ENCODE data around the gene FBXO45. TPM values are rescaled to one million over a fixed set of nuclear protein-coding genes. Genes with fewer than 3 reads are reported as not detected.
"Not testable (repeated sequence)": the region's sequence is repeated elsewhere in the genome, so short reads cannot be mapped to it uniquely, and the experiment has no call there.

Gene FBXO45
- polyA plus RNA-seq, 1 donor from 2014 or later: 1.8 TPM

DNA sequence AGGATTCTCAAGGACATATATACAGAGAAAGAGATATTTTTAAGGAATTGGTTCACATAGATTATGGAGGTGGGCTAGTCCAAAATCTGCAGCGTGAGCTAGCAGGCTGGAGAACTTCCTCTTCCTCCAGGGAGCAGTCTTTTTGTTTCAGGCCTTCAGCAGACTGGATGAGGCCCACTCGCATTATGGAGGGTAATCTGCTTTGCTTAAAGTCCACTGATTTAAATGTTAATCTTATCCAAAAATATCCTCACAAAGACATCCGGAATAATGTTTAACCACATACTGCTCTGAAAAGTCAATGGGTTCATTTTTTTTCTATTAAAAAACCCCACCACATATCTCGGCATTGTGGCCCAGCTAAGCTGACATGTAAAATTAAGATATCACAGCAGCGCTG, 48.8 kb downstream of the FBXO45 start:
- Mint-ChIP-seq H3K27me3 (no peaks in the 10 kb centered on the region), H3K27ac (no peak overlapping the region), H3K36me3 (no peaks in the 10 kb centered on the region), H3K9me3 (no peaks in the 10 kb centered on the region), H3K4me3 (no peak overlapping the region), H3K4me1 (peaks cover 3 to 14% (median 7%) of the 10 kb centered on the region in 3 donors)

DNA sequence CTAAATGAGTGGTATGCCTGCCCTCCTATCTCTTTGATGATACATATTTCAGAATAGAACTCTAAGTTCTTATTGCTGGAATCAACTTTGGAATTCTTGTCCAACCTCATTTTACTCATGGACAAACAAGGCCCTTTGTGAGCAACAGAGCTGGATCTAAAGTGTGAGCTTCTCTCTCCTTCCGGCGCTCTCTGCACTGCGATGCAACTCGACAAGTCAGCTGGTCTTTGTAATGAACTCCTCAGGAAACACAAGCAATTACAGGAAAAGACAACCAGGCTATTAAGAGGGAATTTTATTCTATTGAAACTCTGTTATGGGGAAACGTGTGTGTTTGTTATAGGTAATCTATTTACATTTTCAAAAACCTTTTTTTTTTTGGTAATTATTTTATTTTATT, 50.8 kb downstream of the FBXO45 start:
- Mint-ChIP-seq H3K27me3 (peaks cover under 1% of the 10 kb centered on the region), H3K27ac (no peak overlapping the region), H3K4me3 (no peak overlapping the region), H3K4me1 (peaks cover 6 to 15% (median 8%) of the 10 kb centered on the region in 3 donors), H3K9me3 (no peaks in the 10 kb centered on the region), H3K36me3 (no peaks in the 10 kb centered on the region)

DNA sequence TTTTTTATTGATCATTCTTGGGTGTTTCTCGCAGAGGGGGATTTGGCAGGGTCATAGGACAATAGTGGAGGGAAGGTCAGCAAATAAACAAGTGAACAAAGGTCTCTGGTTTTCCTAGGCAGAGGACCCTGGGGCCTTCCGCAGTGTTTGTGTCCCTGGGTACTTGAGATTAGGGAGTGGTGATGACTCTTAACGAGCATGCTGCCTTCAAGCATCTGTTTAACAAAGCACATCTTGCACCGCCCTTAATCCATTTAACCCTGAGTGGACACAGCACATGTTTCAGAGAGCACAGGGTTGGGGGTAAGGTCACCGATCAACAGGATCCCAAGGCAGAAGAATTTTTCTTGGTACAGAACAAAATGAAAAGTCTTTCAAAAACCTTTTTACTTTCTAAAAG, 51.2 kb downstream of the FBXO45 start:
- not testable (repeated sequence) for H3K27ac Mint-ChIP-seq, H3K4me3 Mint-ChIP-seq, H3K36me3 Mint-ChIP-seq, H3K9me3 Mint-ChIP-seq, H3K27me3 Mint-ChIP-seq
- H3K4me1 Mint-ChIP-seq: peaks cover 10 to 19% (median 12%) of the 10 kb centered on the region in 3 donors

DNA sequence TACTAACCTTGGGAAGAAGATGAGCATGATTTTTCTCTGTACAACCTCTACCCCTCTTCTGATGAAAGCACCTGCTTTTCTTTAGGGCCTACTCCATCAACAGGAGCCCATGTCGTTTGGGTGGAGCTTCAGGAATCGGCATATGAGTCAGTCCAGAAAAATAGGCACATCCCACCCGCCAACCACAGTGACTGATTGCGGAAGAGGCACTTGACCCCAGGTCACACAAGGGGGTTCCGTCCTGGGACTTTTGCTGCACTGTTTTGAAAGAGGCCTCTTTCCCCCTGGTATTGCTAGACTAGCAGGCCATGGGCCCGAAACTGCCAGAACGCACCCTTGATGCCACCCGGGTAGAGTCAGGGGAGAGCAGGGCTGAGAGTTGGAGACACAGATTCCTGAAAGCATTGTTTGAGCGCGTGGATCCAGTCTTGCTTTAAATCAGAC, 51.7 kb downstream of the FBXO45 start:
- H3K36me3 Mint-ChIP-seq: peaks cover 2% of the 10 kb centered on the region
- H3K4me1 Mint-ChIP-seq: peaks cover 12 to 20% (median 13%) of the 10 kb centered on the region in 3 donors
- H3K27me3 Mint-ChIP-seq: peaks cover 4% of the 10 kb centered on the region
- peak overlapping the region in 1 of 3 donors; percentile 22 for H3K27ac Mint-ChIP-seq
- H3K9me3 Mint-ChIP-seq: no peaks in the 10 kb centered on the region
- no peak overlapping the region for H3K4me3 Mint-ChIP-seq

DNA sequence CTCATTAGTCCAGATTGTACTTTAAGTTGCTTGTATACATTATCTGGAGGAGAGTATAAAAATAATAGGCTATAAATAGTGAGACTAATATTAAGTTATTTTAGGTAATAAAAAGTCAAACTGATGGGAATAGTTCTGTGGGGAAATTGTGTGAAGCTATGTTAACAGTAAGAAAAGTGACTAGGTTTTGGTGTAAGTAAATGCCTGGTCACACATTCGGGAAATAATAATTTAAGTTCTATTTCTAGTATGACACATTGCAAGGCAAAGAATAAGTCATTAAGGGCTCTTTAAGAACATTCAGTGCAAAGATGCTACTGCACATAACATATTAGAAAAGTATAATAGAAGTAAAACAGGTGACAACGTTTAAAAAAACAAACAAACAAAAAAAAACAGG, 52.2 kb downstream of the FBXO45 start:
- Mint-ChIP-seq H3K9me3 (no peaks in the 10 kb centered on the region), H3K36me3 (peaks cover 5% of the 10 kb centered on the region), H3K27ac (peak overlapping the region in 1 of 3 donors; percentile 22), H3K4me1 (peaks cover 13 to 22% (median 14%) of the 10 kb centered on the region in 3 donors), H3K4me3 (no peak overlapping the region), H3K27me3 (peaks cover 4% of the 10 kb centered on the region)

- peak overlapping the region in 1 of 3 donors; percentile 69 for H3K27ac Mint-ChIP-seq
- peaks cover 13 to 20% (median 14%) of the 10 kb centered on the region in 3 donors for H3K4me1 Mint-ChIP-seq
- no peak overlapping the region for H3K4me3 Mint-ChIP-seq
- no peaks in the 10 kb centered on the region for H3K9me3 Mint-ChIP-seq
- H3K36me3 Mint-ChIP-seq: peaks cover 5% of the 10 kb centered on the region
- peaks cover 4% of the 10 kb centered on the region for H3K27me3 Mint-ChIP-seq
Measured at GRCh38 chr3:196621611-196622010, 53.2 kb downstream of the FBXO45 start.

- H3K4me1 Mint-ChIP-seq: peaks cover 13 to 16% (median 14%) of the 10 kb centered on the region in 3 donors
- H3K4me3 Mint-ChIP-seq: peak overlapping the region; percentile 36 to 92 (median 78)
- peaks cover 4% of the 10 kb centered on the region for H3K27me3 Mint-ChIP-seq
- H3K36me3 Mint-ChIP-seq: peaks cover 5% of the 10 kb centered on the region
- H3K27ac Mint-ChIP-seq: peak overlapping the region; percentile 43 to 87 (median 48)
- no peaks in the 10 kb centered on the region for H3K9me3 Mint-ChIP-seq
Measured at GRCh38 chr3:196624067-196624790, 55.8 kb downstream of the FBXO45 start.

GRCh38 chr3:196624907-196625306, 56.4 kb downstream of the FBXO45 start:
- Mint-ChIP-seq H3K36me3 (peaks cover 7% of the 10 kb centered on the region), H3K9me3 (no peaks in the 10 kb centered on the region), H3K4me1 (peaks cover 16 to 20% (median 18%) of the 10 kb centered on the region in 3 donors), H3K4me3 (peak overlapping the region in 2 of 4 donors; percentile 36 to 85), H3K27ac (peak overlapping the region; percentile 43 to 87 (median 48)), H3K27me3 (peaks cover 4% of the 10 kb centered on the region)

GRCh38 chr3:196625331-196625730, 56.9 kb downstream of the FBXO45 start:
- Mint-ChIP-seq H3K27me3 (peaks cover 4% of the 10 kb centered on the region), H3K4me3 (peak overlapping the region in 1 of 4 donors; percentile 33)

GRCh38 chr3:196627918-196628231, 59.4 kb downstream of the FBXO45 start:
- Mint-ChIP-seq H3K9me3 (no peaks in the 10 kb centered on the region), H3K27me3 (peaks cover 4% of the 10 kb centered on the region), H3K27ac (peak overlapping the region in 1 of 3 donors; percentile 27), H3K4me1 (peaks cover 27 to 30% (median 29%) of the 10 kb centered on the region in 3 donors), H3K36me3 (peaks cover 8% of the 10 kb centered on the region), H3K4me3 (no peak overlapping the region)

More at GRCh38 chr3:196625331-196625730, 56.9 kb downstream of the FBXO45 start:
- Mint-ChIP-seq H3K9me3 (no peaks in the 10 kb centered on the region), H3K4me1 (peaks cover 16 to 21% (median 17%) of the 10 kb centered on the region in 3 donors), H3K27ac (no peak overlapping the region), H3K36me3 (peaks cover 8% of the 10 kb centered on the region)

DNA sequence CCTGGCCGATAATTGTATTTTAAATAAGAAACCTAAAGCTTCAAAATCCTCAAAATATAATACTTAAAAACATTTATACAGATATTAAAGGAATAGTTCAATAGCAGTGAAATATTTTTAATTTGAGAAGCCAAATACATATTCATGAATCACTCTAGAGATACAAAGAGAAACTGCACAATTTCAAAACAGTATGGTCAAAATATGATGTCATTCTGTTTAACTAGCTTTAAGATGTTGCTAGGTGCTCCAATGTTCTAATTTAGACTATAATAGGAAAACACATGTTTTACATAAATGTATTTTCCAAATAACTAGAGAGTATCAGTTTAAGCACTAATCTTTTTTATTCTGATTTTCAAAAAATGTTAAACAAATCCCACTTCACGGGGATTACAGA, 60.8 kb downstream of the FBXO45 start:
- Mint-ChIP-seq H3K9me3 (no peaks in the 10 kb centered on the region), H3K27me3 (peaks cover 3% of the 10 kb centered on the region), H3K36me3 (peaks cover 8% of the 10 kb centered on the region), H3K4me1 (peaks cover 35 to 42% (median 37%) of the 10 kb centered on the region in 3 donors), H3K4me3 (peak overlapping the region in 3 of 4 donors; percentile 58 to 87 (median 60)), H3K27ac (peak overlapping the region in 1 of 3 donors; percentile 16)

DNA sequence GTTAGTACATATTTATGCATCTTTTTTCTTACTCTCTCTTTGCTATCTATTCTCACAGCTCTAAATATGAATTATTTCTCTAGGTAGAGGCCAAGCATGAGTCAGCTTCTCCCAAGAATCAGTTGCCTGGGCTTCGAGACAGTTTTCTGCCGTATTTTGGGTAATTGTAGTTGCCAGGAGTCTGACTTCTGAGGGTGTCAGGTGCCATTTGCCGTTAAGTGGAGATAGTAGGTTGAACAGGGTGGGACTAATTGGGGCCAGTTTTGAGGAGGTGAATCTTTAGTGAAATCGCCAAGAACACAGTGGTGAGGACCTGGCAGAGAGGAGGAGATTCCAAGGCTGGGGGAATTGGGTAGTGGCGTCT, 63.2 kb downstream of the FBXO45 start:
- H3K27ac Mint-ChIP-seq: peak overlapping the region; percentile 96 to 98 (median 97)
- peaks cover 3% of the 10 kb centered on the region for H3K36me3 Mint-ChIP-seq

DNA sequence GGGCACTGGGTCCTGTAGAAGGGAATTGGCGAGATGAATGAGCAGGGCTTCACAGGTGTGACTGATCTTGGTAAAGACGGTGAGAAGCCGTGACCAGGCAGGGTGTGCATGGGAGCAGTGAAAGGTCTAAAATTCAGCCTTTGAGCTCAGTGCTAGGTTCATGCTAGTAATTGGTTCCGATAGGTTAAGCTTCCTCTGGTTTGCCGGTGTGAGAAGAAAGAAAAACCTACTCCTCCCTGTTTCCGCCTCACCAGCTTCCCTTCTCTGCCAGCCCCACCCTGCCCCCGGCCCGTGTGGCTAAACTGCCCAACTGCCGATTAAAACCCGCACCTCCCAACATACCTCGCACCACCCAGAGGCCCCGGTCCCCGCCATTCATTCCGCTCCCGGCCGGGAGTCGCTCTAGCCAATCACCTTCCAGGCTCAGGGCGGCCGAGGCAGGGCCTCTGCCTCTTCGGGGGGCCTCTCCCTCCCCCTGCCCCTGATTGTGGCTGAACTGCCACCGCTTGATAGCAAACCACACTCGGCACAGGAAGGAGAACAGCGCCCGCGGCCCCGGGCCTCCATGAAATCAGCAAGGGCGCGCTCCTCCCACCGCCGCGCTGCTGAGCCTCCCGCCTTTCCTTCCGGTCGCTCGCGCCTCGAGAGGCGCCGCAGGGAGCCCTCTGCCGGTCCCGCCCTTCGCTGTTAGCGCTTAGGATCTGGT, 63.7 kb downstream of the FBXO45 start:
- Mint-ChIP-seq H3K27ac (peak overlapping the region; percentile 96 to 98 (median 97)), H3K4me3 (peak overlapping the region; percentile 92 to 98 (median 94)), H3K27me3 (no peaks in the 10 kb centered on the region), H3K9me3 (no peaks in the 10 kb centered on the region), H3K4me1 (peaks cover 33 to 38% (median 38%) of the 10 kb centered on the region in 3 donors), H3K36me3 (peaks cover 3% of the 10 kb centered on the region)

More for the DNA sequence above, 63.2 kb downstream of the FBXO45 start:
- H3K9me3 Mint-ChIP-seq: no peaks in the 10 kb centered on the region
- H3K27me3 Mint-ChIP-seq: no peaks in the 10 kb centered on the region
- H3K4me1 Mint-ChIP-seq: peaks cover 33 to 38% (median 37%) of the 10 kb centered on the region in 3 donors
- peak overlapping the region; percentile 92 to 98 (median 94) for H3K4me3 Mint-ChIP-seq

DNA sequence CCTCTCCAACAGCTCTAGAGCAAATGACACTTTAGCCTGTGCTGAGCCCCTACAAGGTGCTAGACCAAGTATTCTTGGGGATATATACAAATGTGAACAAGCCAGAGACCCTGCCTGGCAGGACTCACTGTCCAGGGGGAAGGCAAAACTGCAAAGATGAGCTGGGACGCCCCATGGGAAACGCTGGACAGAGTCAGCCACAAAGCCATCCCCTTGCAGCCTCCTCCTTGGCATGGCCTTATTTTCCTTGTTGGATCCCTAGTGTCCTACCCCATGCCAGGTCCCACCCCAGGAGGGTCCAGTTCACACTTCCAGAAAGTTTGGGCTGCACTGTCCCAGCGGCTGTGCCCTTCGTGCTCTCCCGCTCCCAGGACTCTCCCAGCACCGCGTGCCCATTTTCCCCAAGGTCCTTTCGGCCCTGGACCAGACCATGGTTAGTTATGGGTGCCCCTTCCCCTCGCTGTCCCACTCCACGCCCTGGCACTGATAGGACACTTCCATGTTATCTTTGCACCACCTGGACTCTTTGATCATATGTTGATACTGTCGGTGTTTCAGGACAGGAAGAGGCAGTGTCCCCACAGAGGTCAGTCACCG, 65.2 kb downstream of the FBXO45 start:
- H3K27ac Mint-ChIP-seq: peak overlapping the region; percentile 96 to 98 (median 97)
- H3K9me3 Mint-ChIP-seq: no peaks in the 10 kb centered on the region
- peaks cover 43 to 48% (median 45%) of the 10 kb centered on the region in 3 donors for H3K4me1 Mint-ChIP-seq
- peaks cover 3% of the 10 kb centered on the region for H3K36me3 Mint-ChIP-seq
- no peaks in the 10 kb centered on the region for H3K27me3 Mint-ChIP-seq
- peak overlapping the region; percentile 92 to 98 (median 94) for H3K4me3 Mint-ChIP-seq

GRCh38 chr3:196634224-196634623, 65.8 kb downstream of the FBXO45 start:
- H3K9me3 Mint-ChIP-seq: no peaks in the 10 kb centered on the region
- peak overlapping the region in 2 of 3 donors; percentile 96 to 98 for H3K27ac Mint-ChIP-seq
- peaks cover 3% of the 10 kb centered on the region for H3K36me3 Mint-ChIP-seq
- H3K4me3 Mint-ChIP-seq: peak overlapping the region; percentile 92 to 98 (median 94)
- H3K27me3 Mint-ChIP-seq: no peaks in the 10 kb centered on the region
- H3K4me1 Mint-ChIP-seq: peaks cover 43 to 53% (median 51%) of the 10 kb centered on the region in 3 donors

Measured in IgD-negative memory B cell (primary cell).